Right lung (tissue), 5 donors: ENCODE measurements around the gene MYOZ2. TPM values are rescaled to one million over a fixed set of nuclear protein-coding genes. Genes with fewer than 3 reads are reported as not detected.

Experiments
- DNase-seq, 2 donors: peaks; one replicate each; pipeline ENCODE4 v3.0.0-alpha.2; 2013
- polyA plus RNA-seq, 5 donors: library from polyadenylated mRNA; unstranded; fragments of 120-200 nt; gene quantifications; one replicate each; pipeline versions ENCODE4 v1.2.1 to v1.2.3, GENCODE V29; 2013; ENCODE audit warnings: inconsistent platforms in 1 of 5, low replicate concordance in 1 of 5; ENCODE audit not compliant: insufficient read length in 5 of 5, insufficient read depth in 1 of 5

MYOZ2 gene
- polyA plus RNA-seq, 5 donors = 0.06 to 8.3 (median 0.20) TPM

DNA sequence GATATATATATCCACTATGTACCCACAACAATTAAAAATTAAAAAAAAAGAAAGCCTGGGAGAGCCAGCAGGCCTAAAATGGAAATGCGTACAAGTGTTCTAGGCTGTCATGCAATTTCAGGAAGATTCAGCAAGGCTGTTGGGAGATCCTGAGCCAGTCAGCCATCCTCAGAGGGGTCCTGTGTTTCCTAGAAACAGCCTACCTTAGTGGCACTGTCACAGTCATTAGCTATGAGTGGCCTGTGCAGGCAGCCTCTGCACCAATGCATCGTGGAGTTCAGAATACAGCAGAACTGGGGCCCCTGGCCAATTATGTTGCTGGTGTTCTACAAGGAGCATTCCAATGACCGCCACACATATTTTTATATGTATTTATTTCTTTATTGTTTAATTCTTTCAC lies 55.9 kb downstream of the MYOZ2 start:
- no peak for DNase-seq

DNA sequence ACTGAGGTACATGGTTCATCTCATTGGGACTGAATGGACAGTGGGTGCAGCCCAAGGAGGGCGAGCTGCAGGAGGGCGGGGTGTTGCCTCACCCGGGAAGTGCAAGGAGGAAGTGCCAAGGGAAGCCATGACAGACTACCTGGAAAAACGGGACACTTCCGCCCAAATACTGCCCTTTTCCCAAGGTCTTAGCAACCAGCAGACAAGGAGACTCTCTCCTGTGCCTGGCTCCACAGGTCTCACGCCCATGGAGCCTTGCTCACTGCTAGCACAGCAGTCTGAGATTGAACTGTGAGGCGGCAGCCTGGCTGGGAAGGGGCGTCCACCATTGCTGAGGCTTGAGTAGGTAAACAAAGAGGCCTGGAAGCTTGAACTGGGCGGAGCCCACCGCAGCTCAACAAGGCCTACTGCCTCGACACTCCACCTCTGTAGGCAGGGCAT lies 62.2 kb downstream of the MYOZ2 start:
- DNase-seq = no peak

DNA sequence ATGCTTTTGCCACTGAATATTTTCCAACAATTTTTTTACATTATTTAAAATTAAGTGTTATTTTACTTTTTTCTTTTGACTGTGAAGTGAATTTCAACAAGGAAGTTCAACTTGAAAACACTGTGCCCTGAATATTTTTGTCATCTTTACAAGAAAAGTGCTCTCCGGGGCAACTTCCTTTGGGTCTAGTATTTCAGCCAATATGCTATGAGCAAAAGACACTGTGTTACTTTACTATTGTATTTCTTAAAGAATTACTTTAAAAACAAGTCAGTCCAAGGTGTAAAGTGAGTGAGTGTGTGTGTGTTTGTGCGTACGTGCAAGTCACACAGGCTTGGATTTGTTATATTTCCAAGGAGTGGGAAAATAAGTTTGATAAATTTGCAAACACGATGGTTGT lies 69.3 kb downstream of the MYOZ2 start:
- peak in 1 of 2 donors; percentile 51 for DNase-seq

DNA sequence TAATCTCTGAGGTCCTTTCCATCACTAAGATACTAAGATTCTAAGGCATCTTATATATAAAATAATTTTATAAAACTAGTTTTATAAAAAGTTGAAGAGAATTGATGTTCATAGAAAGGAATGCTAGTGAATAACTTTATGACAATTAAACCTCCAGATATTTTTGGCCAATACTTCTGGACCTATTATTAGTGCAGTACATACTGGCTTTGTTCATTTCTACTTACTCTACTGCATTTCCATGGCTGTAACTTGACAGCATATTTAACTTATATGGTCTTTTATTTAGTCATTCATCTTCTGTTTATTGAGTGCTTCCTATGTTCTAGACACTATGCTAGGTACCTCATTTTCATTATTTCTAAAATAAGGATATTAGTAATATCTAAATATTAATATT lies 70.1 kb downstream of the MYOZ2 start:
- no peak for DNase-seq

DNA sequence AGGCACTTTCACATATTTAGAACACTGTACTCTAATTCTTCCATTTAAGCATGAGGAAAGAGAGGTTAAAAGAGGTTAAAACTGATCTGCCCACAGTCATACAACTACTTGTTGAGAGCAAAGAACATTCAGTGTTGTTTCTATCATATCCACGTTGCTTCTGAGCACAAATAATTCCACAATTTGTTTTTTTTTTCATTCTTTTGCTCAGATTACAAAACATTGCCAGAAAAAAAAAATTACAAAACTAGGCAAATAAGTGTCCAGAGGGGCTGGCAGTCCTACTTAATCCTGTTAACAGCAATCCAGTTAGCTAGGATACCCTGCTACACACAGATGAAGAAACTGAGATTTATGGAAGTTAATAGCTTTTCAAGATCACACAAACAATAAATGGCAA lies 70.5 kb downstream of the MYOZ2 start:
- DNase-seq = no peak

DNA sequence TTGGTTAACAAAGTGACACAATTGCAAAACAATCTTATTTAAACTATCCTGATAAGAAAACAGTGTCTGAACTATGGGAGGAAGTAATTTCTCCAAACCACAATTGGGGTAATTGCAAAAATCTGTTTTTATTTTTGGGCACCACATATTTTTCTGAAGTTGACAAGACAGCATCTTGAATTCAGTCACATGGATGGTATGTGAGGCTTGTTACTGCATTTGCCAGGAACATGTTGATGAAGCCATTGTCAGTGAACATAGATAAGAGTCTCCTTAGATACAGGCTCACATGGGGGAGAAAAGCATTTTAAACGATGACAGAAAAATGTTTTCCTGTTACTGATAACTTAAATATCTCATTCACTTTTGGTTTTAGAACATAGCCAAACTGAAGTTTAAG lies 71.4 kb downstream of the MYOZ2 start:
- peak in 1 of 2 donors; percentile 53 for DNase-seq

DNA sequence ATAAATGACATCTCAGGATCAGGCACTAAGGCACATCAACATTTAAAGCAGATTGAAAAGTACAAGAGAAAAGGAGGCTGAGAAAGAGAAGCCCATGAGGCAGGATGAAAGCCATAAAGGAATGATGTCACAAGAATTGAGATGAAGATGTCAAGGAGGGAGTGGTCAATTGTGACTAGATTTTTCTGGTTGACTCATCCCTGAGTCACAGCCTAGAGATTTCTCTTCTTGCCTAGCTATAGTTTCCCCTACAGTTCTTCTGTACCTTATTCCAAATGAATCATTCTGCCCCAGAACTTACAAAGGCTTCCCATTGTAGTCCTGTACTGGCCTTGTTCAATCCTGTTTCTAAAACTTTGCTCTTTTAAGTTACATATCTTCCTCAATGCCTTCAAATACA lies 73.4 kb downstream of the MYOZ2 start:
- no peak for DNase-seq

DNA sequence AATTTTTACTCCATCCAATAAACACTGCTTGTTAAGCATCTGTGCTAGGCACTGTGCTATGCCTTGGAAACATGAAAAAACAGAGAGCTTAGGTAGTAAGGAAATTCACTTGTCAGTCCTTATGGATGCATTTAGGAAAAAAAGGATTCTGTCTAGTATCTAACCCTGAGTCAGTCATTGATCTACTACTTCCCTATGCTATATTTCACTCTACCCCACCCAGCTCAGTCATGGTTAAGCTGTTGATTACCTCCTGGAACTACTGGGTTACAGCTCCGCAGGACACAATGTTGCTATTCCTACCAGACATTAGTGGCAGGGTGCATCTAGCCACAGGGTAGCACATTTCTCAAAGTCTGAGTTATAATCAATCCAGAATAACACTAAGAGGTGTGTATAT lies 74.0 kb downstream of the MYOZ2 start:
- DNase-seq = no peak

DNA sequence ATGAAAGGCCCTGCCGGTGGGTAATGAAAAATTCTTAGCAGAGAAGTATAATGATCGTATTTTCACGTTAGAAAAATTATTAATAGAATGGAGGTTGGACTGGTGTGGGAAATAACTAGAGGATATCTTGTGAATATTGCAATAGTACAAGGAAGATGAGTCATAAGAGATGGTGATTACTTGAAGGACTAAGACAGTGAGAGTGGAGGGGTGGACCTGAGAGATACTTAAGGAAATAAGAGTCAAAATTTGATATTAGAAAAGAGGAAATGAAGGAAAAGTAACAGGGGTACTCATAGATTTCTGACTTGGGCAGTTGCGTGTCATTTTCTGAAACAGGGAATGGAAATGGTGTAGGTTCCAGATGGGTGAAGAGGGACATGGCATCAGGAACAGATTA lies 75.1 kb downstream of the MYOZ2 start:
- DNase-seq = no peak

DNA sequence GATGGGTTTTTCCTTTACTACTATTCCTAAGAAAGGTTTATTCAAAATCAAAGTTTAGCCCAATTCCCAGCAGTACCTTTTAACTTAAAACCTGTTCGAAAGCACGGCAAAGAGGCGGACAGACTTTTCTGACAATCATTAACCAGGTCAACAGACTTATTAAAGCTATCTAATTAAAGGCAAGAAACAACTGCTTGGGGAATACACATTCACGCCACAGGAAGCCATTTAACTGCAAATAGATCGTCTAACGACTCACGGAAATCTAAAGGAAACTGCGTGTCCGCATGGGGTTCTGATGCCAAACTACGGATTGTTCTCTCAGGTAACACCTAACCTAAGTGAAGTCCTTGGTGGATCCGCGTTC lies 76.2 kb downstream of the MYOZ2 start:
- no peak for DNase-seq

DNA sequence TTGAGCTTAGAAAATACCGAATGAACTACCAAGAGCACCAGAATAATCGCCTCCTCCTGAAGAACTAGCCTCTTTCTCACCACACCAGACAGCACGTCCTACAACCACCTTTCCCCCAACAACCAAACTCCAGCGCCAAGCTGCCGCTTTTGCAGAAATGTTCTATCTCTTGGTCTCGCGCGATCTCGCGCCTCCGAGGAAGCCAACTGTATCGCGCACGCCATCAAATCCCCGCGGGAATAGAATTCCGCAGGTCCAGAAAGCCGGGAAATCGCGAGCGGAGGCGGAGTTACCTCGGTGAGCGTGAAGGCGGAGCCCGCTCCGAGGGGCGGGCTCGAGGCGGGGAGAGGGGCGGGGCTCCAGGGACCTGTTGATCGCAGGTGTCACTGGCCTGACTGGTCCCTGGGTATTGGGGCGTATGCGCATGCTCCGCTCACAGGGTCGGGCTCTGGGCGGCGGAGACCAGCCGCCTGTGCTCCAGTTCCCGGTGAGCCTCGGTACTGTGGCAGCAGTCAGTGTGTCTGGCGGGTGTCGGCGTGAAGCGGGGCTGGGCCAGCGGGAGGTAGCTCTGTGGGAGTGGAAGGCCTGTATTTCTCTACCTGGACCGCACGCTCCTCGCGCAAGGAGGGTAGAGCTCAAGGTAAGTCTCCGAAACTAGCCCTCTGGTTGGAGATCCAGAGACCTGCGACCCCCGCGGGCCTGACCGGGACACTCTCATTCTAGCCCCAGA lies 76.8 kb downstream of the MYOZ2 start, which contains the start of gene USP53:
Gene USP53 (plus strand): TSS at position 480 of the 730 bp plus-strand sequence. CDS start 27,047 bp downstream, outside the sequence.
- peak; percentile 96 to 98 for DNase-seq

DNA sequence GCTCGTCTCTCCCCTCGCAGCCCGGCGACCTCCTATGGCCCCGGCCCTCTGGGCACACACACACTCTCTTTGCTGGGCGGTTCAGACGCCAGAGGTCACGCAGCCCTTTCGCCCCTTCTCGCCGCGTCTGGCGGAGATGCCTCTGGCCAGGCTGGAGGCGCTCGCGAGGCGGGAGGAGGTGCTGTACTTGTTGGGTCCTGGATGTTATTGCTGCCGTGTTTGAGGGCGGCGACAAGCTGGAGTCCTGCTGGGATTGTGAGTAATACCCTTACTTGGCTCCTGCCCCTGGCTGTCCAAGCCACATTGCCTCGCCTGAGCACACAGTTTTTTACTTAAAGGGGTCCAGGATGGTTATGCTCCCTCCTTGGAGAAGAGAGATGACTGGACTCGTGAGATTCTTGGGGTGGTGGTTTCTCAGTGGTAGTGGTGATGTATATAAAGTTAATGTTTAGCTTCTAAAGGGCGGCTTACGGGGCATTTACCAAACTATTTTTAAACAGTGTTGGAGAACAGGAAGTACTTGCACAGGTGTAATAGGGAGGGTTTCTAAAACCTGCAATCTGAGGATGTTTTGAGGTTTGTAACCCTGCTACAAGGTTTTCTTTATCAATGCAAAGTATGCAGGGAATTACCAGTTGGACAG lies 77.5 kb downstream of the MYOZ2 start:
- peak in 1 of 2 donors; percentile 73 for DNase-seq

DNA sequence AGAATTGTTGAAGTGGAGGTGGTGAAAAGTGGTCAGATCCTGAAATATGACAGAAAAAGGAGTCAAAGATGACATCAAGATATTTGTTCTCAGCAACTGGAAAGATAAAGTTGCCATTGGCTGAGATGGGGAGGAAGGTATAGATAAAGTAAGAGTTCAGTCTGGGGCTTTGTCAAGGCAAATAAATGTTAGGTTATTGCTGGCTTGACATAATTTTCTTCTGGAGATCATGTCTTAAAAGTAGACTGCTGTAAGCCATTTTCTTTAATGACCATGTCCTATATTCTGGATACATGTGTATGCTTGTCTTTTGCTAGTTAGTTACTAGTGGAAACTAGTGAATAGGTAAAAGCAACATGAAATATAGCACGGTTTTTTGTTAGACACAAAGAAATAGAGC lies 82.5 kb downstream of the MYOZ2 start:
- DNase-seq = no peak

DNA sequence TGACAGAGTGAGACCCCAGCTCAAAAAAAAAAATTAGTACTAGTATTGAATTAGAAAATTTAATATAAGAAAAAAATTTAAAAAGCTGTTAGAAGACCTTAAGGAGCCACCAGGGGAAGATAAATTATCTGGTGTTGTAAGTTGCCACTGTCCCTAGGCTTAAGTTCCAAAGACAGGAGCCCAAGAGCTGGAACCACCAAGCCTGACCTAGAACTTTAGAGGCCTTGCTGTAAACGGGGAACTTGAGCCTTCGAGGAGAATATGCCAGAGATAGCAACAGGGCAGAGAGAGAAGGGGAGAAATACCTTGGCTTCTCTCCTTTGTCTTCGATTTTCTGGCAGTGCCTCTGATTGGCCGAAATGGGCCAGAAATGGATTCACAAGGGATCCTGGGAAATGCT lies 85.8 kb downstream of the MYOZ2 start:
- no peak for DNase-seq

DNA sequence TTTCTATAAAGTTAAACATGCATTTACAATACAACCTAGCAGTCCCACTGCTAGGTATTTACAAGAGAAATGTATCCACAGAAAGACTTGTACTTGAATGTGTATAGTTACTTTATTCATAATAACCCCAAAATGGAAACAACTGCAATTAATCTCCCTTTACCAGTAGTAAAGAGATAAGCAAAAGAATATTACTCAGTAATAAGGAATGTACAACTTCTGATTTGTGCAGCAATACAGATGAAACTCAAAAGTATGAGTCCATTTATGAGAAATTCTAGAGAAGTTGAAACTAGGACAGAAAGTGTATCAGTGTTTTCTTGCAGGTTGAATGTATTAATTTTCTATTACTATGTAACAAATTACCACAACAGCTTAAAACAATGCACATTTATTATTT lies 92.1 kb downstream of the MYOZ2 start:
- no peak for DNase-seq

DNA sequence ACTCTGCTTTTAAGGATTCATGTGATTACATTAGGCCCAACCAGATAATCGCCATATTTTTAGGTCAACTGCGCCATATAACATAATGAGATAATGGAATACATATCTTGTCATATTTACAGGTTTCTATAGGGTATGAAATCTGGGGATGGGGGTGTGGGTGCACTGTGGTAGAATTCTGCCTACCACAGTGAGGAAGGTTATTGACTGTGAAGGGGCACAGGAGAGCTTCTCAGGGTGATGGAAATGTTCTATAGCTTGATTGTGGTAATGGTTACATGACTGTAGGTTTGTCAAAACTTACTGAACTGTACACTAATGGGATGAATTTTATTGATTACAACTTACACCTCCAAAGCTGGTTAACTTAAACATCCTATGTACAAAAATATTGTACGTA lies 92.8 kb downstream of the MYOZ2 start:
- DNase-seq = no peak

DNA sequence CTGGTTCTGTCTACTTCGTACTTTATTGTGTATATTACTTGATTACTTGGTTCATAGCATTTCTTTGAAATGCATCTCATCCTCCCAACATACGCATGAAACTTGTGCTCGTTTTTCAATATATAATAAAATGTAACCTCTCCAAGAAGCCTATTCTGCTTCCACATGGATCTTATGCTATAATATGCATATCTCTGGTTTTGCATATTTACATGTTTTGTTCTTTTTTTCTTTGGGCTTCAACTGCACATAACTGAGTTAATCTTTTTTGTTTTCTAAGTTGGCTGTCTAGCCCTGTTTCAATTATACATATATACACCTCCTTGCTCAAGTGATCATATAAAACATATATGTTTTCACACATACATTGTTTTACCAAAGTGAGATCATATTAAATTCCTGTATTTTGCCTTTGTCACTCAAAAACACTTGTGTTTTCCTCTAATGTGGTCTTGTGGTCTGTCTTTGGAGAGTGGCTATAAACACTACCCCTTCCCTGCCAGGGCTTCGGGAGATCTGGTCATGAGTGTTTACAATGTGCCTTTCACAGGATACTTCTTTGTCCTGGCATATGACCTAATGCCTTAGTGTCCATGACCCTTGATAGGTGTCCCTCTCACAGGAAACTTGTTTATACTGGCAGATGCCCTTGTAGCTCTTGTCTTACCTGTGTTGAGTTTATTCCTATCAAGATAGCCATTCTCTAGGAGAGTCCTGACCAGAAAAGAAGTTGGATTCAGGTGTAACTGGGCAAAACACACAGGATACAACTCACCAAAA lies 94.5 kb downstream of the MYOZ2 start:
- no peak for DNase-seq

DNA sequence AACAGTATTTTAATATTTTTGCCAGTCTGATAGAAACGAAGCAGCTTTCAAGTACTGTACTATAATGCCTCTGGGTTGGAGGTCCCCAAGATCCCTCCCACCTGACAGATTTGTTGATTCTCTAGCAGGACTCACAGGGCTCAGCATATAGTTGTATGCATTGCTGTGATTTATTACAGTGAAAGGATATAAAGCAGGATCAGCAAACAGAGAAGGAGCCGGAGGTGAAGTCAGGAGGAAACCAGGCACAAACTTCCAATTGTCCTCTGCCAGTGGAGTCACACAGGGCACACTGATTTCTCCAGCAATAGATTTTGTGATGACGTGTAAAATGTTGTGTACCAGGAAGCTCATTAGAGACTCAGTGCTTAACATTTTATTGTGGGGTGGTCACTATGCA lies 95.9 kb downstream of the MYOZ2 start:
- DNase-seq = no peak

DNA sequence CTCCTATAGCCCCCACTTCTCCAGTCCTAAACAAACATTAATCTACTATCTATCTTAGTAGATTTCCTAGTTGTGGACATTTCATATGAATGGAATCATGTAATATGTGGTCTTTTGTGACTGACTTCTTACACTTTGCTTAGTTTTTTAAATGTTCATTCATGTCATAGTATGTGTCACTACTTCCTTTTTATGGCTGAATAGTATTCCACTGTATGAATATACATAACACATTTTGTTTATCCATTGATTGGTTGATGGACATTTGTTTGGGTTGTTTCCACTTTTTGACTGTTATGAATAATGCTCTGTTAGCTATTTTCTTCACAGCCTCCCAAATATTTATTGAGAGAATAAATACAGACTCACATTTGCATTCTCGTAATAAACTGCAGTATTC lies 96.7 kb downstream of the MYOZ2 start:
- no peak for DNase-seq

DNA sequence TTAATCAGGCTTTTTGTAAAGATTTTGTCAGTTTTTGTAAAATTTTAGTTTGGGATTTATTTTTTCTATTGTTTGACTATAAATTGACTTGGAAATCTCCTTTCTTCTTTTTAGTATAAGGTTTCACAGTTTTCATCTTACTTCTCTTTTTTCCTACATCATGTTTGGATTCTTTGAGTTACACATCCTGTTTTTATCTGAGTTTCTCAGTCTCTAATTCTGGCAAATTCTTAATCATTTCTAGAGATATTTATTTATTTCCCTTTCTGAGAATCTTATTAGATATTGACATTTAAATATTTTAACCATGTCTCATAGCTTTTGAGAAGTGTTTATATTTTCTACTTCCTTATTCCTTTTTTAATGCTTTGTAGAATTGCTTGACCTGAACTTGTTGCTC lies 97.6 kb downstream of the MYOZ2 start:
- no peak for DNase-seq

DNA sequence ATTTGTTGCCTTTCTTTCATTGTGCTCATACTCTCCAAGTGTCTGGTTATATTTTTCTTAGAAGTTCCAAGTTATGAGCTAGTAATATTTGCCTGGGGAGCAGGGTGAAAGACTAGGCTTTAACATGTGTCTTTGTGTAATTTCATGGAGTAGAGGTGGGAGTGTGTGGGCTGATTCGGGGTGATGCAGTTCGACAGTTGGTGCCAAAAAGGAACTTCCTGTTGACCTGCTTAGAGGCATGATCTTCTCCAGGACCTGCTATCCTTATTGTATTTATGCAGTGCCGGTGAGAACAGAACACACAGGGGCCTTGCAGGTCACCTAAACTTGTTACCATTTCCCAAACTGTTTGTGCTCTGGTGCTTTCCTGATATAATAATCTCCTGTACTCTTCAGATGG lies 98.1 kb downstream of the MYOZ2 start:
- DNase-seq = no peak

DNA sequence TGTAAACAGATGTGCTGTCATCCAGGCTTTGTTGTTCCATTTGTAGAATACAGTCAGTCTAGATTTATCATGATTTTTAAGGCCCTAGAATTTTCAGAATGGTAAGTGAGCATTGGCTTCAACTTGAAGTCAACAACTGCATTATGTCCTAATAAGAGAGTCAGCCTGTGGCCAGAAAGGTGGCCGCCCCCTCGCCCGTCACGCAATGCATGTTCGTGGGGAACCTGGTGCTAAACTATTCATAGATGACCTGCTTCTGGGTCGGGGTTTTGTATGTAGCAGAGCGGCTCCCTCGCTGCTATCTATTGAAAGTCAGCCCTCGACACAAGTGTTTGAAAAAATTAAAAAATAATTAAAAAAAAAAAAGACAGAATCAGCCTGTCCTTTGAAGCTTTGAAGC lies 101.6 kb downstream of the MYOZ2 start:
- DNase-seq = no peak
